ENCODE data around the gene KIF3B. TPM values are rescaled to one million over a fixed set of nuclear protein-coding genes. Genes with fewer than 3 reads are reported as not detected.
"Not testable (repeated sequence)": the region's sequence is repeated elsewhere in the genome, so short reads cannot be mapped to it uniquely, and the experiment has no call there.

KIF3B gene
- total RNA-seq, 8 experiments from 2014 or later: 24.8 to 64.7 (median 28.9) TPM

DNA sequence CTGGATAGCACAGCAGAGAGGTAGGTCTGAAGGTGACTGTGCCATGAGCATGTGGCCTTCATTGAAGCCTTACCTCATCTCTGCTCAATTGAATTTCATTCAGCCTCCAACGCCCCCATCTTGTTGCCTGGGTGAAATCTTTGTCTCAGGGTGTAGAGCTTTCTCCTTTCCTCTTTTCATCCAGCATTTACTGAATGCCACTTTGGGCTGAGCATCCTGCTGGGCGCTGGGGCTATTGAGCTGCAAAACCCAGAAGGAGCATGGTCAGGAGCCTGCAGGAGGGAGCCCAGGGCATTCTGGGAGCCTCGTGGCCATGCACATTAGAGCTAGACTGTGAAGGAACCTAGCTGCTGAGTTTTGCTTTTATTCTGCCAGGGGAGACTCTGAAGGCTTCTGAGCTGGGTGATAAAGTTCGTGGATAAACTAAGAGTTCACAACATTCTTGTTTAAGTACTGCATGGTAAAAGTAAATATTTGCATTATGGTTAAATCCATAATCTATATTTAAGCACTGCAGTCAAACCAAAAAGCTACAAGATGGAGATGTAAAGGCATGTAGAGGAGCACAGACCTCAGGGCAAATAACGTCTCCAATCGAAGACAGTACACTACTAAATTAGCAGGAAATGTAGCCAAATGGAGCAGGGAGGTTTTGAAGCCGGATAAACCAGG is 67.5 kb downstream of the KIF3B start:
- Histone ChIP-seq H3K4me1 (replicated peaks in 1 of 2) (peaks cover 7% of the 10 kb centered on the region in 2 donors), H3K4me3 (no peak overlapping the region), H3K27ac (no peak overlapping the region)
- 13 to 60% (median 40%) methylated on average over 1 to 6 of the region's 7 CpGs; no CpG with 5 or more reads in 1 of the 10 experiments for WGBS, 10 experiments
- in situ Hi-C loops (cut with MboI; ENCODE audit: low pct_unique_long_range_greater_than_20kb in 2 of 9, low sequenced_read_pairs in 9 of 9, unreplicated experiment in 9 of 9): no loop called here
- ATAC-seq (replicated peaks in 6 of 8): peak in 6 of 8 experiments; percentile 65 to 87 (median 74)

DNA sequence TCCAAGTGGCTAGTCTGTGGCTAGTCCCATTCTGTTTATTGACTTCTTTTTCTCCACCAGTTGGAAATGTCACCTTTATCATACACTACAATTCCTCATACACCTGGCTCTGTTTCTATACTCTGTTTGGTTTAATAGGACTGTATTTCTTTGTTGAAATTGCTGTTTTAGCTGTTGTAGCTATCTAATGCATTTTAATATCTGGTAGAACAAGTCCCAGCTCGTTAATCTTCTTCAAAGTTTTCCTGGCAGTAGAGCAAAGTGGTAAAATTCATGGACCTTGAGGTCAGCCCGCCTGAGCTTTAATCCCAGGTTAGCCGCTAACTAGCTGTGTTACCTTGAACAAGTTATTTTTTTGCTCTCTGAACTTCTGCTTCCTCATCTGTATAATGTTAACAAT is 70.8 kb downstream of the KIF3B start:
- in situ Hi-C loops (cut with MboI; ENCODE audit: low pct_unique_long_range_greater_than_20kb in 2 of 9, low sequenced_read_pairs in 9 of 9, unreplicated experiment in 9 of 9): no loop called here

DNA sequence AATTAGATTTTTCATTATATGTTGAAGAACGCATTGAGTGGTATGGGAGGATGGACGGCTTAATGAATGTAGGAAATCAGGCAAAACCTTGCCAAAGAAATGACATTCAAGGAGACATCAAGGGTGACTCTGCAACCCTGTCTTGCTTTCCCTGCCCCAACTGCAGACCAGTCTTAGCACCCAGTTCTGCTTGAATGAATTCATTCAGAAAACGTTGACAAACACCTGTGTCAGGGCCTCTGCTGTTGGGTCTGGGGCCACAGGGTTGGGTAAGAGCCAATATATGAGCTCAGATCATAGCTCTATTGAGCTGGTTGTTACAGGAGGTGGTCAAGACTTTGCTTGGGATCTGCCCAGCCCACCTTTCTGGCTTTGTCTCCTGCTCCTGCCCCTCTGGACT is 73.0 kb downstream of the KIF3B start:
- WGBS, 10 experiments: 50 to 93% (median 78%) methylated on average over 1 to 3 of the region's 3 CpGs; no CpG with 5 or more reads in 3 of the 10 experiments
- H3K4me1 ChIP-seq (replicated peaks in 1 of 2): no peaks in the 10 kb centered on the region
- ATAC-seq (replicated peaks in 6 of 8): no peak
- no peak overlapping the region for H3K4me3 ChIP-seq
- in situ Hi-C loops (cut with MboI; ENCODE audit: low pct_unique_long_range_greater_than_20kb in 2 of 9, low sequenced_read_pairs in 9 of 9, unreplicated experiment in 9 of 9): no loop called here
- no peak overlapping the region for H3K27ac ChIP-seq

More for the DNA sequence above, 70.8 kb downstream of the KIF3B start:
- 67 to 100% (median 80%) methylated on average over 1 to 3 of the region's 3 CpGs; no CpG with 5 or more reads in 1 of the 10 experiments for WGBS, 10 experiments
- Histone ChIP-seq H3K27ac (no peak overlapping the region), H3K4me3 (no peak overlapping the region), H3K4me1 (replicated peaks in 1 of 2) (peaks cover 7% of the 10 kb centered on the region in 2 donors)
- no peak for ATAC-seq (replicated peaks in 6 of 8)

DNA sequence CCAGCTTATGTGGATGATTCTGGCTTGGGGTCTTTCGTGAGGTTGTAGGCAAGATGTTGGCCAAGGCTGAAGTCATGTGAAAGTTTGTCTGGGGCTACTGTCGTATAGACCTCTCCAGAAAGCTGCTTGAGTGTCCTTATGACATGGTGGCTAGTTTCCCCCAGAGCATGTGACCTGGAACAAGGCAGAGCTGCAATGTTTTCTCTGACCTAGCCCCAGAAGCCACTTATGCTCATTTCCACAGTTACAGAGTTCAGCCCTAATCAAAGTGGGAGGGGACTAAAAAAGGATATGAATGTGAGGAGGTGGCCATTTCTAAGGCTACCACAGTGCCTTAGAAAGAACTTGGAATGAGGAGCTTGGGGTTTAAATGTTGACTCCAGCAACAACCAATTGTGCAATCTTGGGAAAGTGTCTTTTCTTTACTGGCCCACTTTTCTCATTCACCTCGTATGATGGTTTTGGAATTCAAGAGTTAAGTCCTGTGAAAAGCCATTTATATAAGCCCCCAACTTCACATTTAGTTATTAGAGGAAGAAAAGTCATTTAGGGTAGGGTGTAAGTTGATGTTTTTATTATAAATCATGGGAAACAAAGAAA is 74.8 kb downstream of the KIF3B start:
- WGBS, 10 experiments: 73 to 100% (median 82%) methylated on average over 2 to 3 of the region's 3 CpGs; no CpG with 5 or more reads in 2 of the 10 experiments
- peaks cover 3 to 5% of the 10 kb centered on the region in 2 donors for H3K4me1 ChIP-seq (replicated peaks in 1 of 2)
- no peak for ATAC-seq (replicated peaks in 6 of 8)
- H3K27ac ChIP-seq: no peak overlapping the region
- H3K4me3 ChIP-seq: no peak overlapping the region
- in situ Hi-C loops (cut with MboI; ENCODE audit: low pct_unique_long_range_greater_than_20kb in 2 of 9, low sequenced_read_pairs in 9 of 9, unreplicated experiment in 9 of 9): no loop called here

DNA sequence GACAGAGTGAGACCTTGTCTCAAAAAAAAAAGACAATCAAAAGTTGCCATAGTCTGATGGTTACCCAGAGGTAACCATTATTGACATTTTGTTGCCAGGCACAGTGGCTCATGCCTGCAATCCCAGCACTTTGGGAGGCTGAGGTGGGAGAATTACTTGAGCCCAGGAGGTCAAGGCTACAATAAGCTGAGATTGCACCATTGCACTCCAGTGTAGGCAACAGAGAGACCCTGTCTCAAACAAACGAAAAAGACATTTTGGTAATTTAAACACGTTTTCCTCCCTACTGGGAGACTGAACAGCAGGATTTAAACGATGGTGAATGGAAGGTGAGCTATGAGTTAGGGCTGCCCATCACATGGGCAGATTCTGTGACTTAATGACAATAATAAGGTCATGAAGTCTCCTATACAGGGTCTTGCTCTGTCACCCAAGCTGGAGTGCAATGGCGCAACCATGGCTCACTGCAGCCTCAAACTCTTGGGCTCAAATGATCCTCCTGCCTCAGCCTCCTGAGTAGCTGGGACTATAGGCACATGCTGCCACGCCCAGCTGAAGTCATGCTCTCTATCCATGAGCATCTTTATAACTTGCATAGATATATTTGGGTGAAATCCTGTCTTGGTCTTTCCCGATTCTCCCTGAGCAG is 76.5 kb downstream of the KIF3B start:
- in situ Hi-C loops (cut with MboI; ENCODE audit: low pct_unique_long_range_greater_than_20kb in 2 of 9, low sequenced_read_pairs in 9 of 9, unreplicated experiment in 9 of 9): no loop called here
- Histone ChIP-seq H3K4me1 (replicated peaks in 1 of 2) (peaks cover 5 to 7% of the 10 kb centered on the region in 2 donors), H3K27ac (no peak overlapping the region), H3K4me3 (no peak overlapping the region)
- no peak for ATAC-seq (replicated peaks in 6 of 8)
- WGBS, 10 experiments: 27 to 96% (median 79%) methylated on average over 2 to 6 of the region's 6 CpGs

DNA sequence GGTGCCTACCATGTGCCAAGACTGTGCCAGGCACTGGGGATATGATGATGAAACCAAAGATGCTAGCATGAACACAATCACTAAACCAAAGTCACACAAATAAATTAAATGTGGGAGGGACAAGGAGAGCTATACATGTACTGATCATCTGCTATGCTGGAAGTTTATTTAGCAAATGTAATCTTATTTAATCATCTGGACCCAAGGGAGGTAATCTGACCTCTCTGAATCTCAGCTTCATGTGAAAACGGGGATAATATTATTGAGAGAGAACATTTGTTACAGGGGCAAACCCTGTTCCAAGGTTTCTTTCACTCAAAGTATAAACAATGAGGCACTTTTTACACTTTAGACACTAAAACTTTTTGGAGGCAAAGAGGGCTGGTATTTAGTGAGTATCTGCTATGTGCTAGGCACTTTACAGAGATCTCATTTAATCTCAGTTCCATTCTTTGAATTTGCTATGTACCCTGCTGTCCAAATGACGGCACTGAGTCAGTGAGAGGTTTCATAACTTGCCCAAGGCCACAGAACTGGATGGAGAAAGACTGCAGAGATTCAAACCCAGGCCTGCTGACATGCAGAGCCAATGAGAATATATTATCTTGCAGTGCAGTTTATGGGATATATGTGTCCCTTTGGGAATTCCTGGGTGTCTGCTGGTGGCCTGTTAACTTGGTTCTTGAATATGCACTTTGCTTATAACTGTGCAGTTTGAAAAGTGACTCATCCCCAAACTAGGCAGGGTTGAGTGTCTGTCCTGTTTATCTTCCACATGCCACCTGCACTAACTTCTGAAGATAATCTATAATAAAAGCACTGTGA is 77.4 kb downstream of the KIF3B start:
- peaks cover 6 to 7% of the 10 kb centered on the region in 2 donors for H3K4me1 ChIP-seq (replicated peaks in 1 of 2)
- 0 to 83% (median 55%) methylated on average over 1 to 2 of the region's 2 CpGs; no CpG with 5 or more reads in 1 of the 10 experiments for WGBS, 10 experiments
- in situ Hi-C loops (cut with MboI; ENCODE audit: low pct_unique_long_range_greater_than_20kb in 2 of 9, low sequenced_read_pairs in 9 of 9, unreplicated experiment in 9 of 9): no loop called here

DNA sequence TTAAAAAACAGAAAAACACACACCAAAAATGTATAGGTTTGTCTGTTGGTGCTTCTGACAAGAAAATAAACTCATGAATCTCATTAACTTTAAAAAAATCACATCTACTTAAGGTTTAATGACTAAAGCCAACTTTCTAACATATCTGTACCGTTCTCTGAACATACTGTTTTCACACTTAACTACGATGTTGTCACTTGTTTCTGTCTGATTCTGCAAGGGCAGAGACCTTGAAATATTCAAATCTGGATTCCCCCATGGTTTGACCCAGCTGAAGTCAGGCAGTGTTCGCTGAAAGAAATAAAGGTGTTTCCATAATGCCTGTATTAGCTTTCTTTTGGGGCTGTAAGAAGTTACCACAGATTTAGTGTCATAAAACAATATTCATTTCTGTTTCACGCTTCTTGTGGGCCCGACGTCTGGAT is 78.0 kb downstream of the KIF3B start:
- Histone ChIP-seq H3K4me3 (no peak overlapping the region), H3K4me1 (replicated peaks in 1 of 2) (peaks cover 11 to 12% of the 10 kb centered on the region in 2 donors), H3K27ac (no peak overlapping the region)
- no peak for ATAC-seq (replicated peaks in 6 of 8)
- in situ Hi-C loops (cut with MboI; ENCODE audit: low pct_unique_long_range_greater_than_20kb in 2 of 9, low sequenced_read_pairs in 9 of 9, unreplicated experiment in 9 of 9): no loop called here
- WGBS, 10 experiments: 38 to 100% (median 78%) methylated on average over 1 to 6 of the region's 6 CpGs

More for the DNA sequence above, 77.4 kb downstream of the KIF3B start:
- ATAC-seq (replicated peaks in 6 of 8): peak in 2 of 8 experiments; percentile 6 to 9
- Histone ChIP-seq H3K27ac (no peak overlapping the region), H3K4me3 (no peak overlapping the region)

DNA sequence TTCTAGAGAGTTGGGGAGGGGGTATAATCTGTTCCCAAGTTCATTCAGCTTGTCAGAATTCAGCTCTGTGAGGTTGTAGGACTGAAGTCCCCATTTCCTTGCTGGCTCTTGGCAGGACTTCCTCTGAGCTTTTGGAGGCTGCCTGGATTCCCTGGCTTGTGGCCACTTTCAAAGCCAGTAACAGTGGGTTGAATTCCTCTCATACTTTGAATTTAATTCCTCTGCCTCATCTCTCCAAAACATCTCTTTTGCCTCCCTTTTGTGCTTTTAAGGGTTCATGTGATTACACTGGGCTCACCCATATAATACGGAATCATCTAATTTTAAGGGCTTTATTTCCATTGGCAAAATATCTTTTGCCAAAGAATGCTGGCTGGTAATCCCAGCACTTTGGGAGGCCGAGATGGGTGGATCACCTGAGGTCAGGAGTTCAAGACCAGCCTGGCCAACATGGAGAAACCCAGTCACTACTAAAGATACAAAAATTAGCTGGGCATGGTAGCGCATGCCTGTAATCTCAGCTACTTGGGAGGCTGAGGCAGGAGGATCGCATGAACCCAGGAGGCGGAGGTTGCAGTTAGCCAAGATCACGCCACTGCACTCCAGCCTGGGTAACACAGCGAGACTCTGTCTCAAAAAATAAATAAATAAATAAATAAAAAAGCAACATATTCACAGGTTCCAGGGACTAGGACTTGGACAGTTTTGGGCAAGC is 78.6 kb downstream of the KIF3B start:
- H3K4me3 ChIP-seq; H3K27ac ChIP-seq; in situ Hi-C loops (cut with MboI; ENCODE audit: low pct_unique_long_range_greater_than_20kb in 2 of 9, low sequenced_read_pairs in 9 of 9, unreplicated experiment in 9 of 9); ATAC-seq (replicated peaks in 6 of 8): not testable (repeated sequence)
- 7 to 100% (median 97%) methylated on average over 1 to 5 of the region's 7 CpGs; no CpG with 5 or more reads in 1 of the 10 experiments for WGBS, 10 experiments
- H3K4me1 ChIP-seq (replicated peaks in 1 of 2): peaks cover 11 to 12% of the 10 kb centered on the region in 2 donors

DNA sequence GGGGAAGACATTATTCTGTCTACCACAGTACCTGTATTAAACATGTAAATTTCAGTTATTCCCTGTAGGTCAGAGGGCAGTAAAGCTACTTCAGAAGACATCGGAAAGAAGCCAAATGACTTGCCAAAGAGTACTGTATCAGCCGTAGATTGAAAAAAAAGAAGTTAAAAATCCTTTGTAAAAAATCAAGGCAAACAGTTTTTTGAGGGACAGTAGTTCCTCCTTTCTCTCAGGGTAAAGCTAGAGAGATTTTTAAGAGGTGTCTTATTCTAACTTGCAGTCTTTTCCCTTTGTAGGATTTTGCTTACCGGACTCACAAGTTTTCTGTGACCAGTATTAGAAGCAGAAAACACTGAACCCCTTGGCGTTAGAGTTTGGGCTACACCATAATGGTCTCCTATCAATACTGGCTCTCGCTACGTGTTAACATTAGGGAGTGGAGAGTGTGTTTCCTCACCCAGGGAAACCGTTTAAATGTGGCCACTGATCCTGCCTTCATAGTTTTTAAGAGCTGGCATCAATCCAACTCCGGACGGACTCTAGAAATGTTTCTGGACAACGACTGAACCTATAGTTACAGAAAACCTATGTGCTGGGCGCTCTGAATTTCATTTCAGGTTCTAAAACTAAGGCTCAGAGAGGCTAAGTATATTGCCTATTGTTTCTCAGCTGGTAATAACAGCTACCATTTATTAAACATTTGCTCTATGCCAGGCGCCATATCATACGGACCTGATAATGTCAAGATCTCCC is 79.3 kb downstream of the KIF3B start:
- peak overlapping the region in 1 of 2 donors; percentile 75 for H3K27ac ChIP-seq
- H3K4me3 ChIP-seq: peak overlapping the region; percentile 34 to 93 (median 88)
- ATAC-seq (replicated peaks in 6 of 8): no peak
- peaks cover 11 to 12% of the 10 kb centered on the region in 2 donors for H3K4me1 ChIP-seq (replicated peaks in 1 of 2)
- WGBS, 10 experiments: 23 to 93% (median 77%) methylated on average over 5 to 13 of the region's 13 CpGs
- in situ Hi-C loops (cut with MboI; ENCODE audit: low pct_unique_long_range_greater_than_20kb in 2 of 9, low sequenced_read_pairs in 9 of 9, unreplicated experiment in 9 of 9): no loop called here

DNA sequence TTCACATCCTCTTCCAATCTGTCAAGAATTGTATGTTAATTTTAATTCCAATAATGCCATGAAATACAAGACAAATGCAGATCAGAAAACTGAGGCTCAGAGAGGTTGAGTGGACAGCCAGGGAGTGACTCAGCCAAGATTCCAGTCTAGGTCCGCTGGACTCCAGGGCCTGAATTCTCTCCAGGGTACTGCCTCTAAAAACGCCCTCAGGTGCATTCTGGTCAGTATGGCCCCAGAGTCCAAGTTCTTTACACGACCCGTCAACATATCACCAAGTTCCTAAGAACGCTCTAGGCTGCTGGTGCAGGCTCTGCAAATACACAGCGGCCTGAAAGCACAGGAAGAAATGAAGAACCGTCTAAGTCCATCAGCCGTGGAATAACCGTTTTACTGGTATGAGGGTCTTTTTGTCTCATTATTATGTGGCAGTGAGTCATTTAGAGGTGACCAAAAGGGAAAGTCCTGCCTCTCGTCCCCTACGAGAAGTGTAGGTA is 80.0 kb downstream of the KIF3B start:
- in situ Hi-C loops (cut with MboI; ENCODE audit: low pct_unique_long_range_greater_than_20kb in 2 of 9, low sequenced_read_pairs in 9 of 9, unreplicated experiment in 9 of 9): no loop called here
- WGBS, 10 experiments: 0 to 8% (median 0%) methylated on average over 1 to 6 of the region's 11 CpGs; no CpG with 5 or more reads in 4 of the 10 experiments
- Histone ChIP-seq H3K27ac (peak overlapping the region; percentile 30 to 75), H3K4me3 (peak overlapping the region; percentile 34 to 93 (median 88)), H3K4me1 (replicated peaks in 1 of 2) (peaks cover 11 to 12% of the 10 kb centered on the region in 2 donors)
- peak in 6 of 8 experiments; percentile 0 to 17 (median 2) for ATAC-seq (replicated peaks in 6 of 8)

DNA sequence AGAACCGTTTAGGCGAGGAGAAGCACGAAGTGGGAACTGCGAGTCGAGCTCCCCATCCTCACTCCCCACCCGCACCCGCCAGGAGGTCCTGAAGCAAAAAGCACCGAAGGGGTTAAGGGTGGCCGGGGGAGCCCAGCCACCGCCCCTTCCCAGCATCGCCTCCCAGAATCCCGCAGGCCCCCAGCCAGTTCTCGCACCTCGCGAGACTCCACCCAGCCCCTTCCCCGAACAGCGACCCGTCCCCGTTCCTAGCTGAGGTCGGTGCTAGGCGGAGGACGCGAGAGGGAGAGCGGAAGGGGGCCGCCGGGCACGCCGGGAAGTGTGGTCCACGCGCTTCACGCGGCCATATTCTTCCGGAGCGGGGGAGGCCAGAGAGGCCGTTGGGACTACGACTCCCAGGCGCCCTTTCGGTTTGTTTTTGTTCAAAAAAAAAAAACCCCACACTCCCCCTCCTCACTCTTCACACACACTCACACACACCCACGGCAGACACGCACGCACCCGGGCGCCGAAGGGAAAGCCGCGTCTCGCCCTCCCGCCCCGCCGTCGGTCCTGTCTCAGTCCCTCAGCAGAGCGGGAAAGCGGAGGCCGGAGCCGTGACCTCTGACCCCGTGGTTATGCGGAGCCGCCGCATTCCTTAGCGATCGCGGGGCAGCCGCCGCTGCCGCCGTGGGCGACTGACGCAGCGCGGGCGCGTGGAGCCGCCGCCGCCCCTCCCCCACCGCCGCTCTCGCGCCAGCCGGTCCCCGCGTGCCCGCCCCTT is 80.6 kb downstream of the KIF3B start, which contains the start of gene ASXL1:
TSS of gene ASXL1 (plus strand) at position 463 of the 763 bp plus-strand sequence. CDS start 445 bp downstream, outside the sequence.
- peak; percentile 85 to 97 (median 96) for ATAC-seq (replicated peaks in 6 of 8)
- peak within 1 kb of the TSS; percentile 73 to 93 (median 88) for H3K4me3 ChIP-seq
- 0% methylated on average over 7 of the region's 83 CpGs; no CpG with 5 or more reads in 9 of the 10 experiments for WGBS, 10 experiments
- peaks cover 11 to 12% of the 10 kb centered on the region in 2 donors for H3K4me1 ChIP-seq (replicated peaks in 1 of 2)
- peak within 1 kb of the TSS; percentile 93 to 95 for H3K27ac ChIP-seq
- in situ Hi-C loops (cut with MboI; ENCODE audit: low pct_unique_long_range_greater_than_20kb in 2 of 9, low sequenced_read_pairs in 9 of 9, unreplicated experiment in 9 of 9): no loop called here
